ENCODE measurements around the gene TVP23C. TPM values are rescaled to one million over a fixed set of nuclear protein-coding genes. Genes with fewer than 3 reads are reported as not detected.
"Not testable (repeated sequence)": the region's sequence is repeated elsewhere in the genome, so short reads cannot be mapped to it uniquely, and the experiment has no call there.

TVP23C gene
- total RNA-seq, 1 experiment from 2014 or later = 10.3 TPM

DNA sequence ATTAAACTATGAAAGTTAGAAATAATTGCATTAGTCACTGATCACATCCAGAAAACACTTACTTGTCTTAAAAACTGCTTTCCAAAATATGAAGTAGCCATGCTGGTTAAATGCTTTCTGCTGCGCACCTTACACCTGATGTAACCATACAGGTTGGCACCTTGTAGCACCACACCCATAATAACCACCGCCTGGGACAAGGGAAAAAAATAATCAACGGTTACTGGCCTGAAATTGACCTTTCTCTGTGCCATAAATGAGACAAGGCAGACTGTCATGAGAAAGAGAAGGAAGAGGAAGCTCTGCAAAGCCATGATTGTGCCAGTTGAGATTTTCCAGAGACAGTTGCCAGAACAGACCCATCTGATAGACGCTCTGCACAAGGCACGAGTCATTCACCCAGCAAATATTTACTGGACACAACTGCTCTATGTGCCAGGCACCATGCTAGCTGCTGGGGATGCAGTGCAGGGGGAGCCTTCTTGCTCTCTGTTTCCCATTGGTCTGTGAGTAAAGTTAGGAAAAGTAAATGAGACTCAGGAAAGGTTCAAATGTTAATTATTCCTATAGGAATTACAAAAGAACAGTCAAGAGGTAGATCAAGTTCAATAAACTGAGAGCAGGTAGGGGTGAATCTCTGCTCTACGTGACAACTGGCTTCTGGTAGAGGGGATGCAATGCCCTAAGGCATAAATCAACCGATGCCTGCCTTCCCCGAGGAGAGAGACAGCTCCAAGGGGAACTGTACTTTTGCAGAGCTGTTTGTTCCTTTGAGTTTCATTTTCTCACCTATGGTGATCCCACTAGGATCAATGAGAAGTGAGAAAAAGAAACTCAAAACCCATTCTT is 22.7 kb downstream of the TVP23C start:
- in situ Hi-C loops (cut with HindIII; ENCODE audit: low sequenced_read_pairs); DNase-seq (ENCODE audit: low spot score): not testable (repeated sequence)

DNA sequence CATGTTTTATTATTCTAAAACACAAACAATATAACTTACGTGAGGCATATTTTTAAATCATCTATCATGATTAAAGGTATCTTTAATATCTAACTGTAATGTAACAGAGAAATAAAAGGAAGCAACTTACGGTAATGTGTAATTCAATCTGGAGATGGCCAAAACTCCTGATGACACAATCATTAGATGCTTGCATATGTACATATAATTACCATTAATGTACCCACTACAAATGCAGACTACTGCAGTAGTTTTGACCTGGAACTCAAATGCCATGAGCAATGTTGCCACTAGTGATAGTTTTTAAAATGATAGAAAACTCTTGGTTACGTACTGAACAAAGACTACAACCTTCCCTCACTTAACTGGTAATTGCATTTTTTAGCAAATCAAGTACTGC is 30.2 kb downstream of the TVP23C start:
- in situ Hi-C loops (cut with HindIII; ENCODE audit: low sequenced_read_pairs) = not testable (repeated sequence)

DNA sequence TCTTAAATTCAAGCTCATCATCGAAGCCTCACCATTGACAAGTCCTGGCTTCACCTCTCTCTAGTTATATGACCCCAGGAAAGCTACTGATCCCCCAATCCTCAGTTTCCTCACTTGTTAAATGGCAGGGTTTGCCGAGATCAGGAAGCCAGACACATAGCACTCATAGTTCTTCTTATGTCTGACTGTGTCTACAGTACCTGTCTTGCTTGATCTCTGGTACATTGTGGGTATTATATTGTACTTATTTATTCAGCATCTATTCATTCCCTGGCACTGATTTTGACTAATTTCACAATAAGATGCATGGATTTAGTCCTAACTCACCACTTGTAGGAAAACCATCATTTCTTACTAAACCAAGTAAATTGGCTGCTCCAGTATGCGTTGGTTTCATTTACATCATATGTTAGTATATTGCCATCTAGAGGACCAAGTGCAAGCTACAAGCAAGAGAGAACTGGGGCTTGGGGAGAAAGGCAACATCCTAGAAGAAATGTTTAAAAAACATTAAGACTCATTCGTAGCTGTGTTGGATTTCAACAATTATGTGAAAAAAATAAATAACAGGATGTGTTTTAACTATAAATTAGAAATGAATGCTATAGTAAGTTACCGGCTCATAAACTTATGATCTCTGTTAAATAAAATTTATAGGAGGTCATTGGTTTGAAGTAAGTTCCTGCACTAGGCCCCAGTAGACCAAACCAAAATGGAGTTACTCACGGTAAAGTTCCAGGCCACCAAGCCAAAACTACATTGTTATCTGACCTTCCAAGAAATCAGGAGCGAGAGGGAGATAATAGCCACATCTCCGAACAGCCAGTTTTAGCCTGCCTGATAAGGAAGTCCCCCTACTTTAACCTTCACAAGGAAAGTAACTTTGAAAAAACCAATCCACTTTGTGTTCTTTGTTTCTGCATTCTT is 36.7 kb downstream of the TVP23C start:
- peak; percentile 69 for DNase-seq (ENCODE audit: low spot score)
- in situ Hi-C loops (cut with HindIII; ENCODE audit: low sequenced_read_pairs) = not testable (repeated sequence)

More for the DNA sequence above, 30.2 kb downstream of the TVP23C start:
- not testable (repeated sequence) for DNase-seq (ENCODE audit: low spot score)

DNA sequence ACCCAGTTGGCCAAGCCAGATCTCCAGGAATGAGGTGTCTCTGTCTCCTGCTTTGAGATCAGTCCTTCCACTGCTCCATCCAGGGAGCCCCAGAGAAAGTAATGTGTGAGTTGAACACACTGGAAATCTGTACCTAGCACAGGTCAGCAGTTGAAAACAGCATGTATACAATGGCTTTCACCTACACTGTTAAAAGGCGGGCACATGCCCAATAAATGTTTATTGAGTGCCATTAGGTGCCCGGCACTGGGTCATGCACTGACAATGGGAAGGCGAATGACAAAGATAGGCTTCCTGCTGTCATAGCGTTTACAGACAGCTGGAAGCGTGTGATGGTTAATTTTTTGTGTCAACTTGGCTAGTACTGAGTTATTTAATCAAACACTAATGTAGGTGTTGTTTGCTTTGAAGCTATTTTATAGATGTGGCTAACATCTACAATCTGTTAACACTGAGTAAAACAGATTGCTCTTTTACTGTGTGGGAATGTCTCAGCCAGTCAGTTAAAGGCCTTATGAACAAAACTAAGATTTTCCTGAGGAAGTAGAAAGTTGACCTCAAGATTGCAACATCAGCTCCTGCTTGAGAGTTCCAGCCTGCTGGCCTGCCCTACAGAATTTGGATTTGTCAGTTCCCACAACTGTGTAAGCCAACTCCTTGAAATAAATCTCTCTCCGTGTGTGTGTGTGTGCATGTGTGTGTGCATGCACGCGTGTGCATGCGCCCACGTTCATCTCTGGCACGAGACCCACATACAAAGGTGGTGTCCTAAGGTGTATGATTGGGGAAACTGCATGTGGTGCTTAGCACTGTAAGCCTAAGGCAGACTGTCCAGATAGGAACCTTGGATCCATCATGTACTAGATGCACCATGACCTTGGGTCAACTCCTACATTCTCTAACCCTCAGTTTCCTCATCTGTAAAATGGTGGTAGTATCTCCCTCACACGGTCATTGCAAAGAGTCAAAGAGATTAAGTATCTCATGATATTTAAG is 38.0 kb downstream of the TVP23C start:
- DNase-seq (ENCODE audit: low spot score); in situ Hi-C loops (cut with HindIII; ENCODE audit: low sequenced_read_pairs): not testable (repeated sequence)

DNA sequence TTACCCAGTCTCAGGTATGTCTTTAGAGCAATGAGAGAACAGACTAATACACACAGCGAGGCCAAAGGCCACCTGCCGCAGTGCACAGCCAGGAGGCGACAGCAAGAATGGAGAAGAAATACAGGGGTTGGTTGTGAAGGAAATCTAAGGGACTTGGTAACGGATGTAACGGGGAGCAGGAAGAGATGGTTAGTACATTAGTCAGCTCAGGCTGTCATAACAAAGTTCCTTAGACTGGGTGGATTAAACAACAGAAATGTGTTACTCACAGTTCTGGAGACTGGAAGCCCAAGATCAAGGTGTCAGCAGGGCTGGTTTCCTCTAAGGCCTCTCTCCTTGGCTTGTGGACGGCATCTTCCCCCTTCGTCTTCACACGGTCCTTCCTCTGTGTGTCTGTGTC is 47.1 kb downstream of the TVP23C start:
- in situ Hi-C loops (cut with HindIII; ENCODE audit: low sequenced_read_pairs) = no loop called here
- DNase-seq (ENCODE audit: low spot score) = no peak

DNA sequence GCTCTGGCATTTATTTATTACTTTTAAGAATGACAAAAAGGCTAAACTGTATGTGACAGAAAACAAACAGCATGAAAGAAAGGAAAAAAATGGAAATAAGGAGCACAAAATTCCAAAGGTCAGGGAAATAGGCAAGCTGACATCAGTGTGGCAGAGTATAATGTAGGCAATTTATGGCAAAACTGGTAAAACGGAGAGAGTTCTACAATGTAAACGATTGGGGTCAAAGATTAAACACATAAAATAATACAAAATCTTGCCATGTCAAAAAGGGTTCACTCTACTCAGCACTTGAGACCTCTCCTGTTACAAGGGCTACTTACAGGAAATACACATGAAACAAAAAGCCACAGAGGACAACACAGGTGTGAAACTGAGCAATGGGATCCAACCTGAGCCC is 48.8 kb downstream of the TVP23C start:
- DNase-seq (ENCODE audit: low spot score) = no peak
- in situ Hi-C loops (cut with HindIII; ENCODE audit: low sequenced_read_pairs) = no loop called here

DNA sequence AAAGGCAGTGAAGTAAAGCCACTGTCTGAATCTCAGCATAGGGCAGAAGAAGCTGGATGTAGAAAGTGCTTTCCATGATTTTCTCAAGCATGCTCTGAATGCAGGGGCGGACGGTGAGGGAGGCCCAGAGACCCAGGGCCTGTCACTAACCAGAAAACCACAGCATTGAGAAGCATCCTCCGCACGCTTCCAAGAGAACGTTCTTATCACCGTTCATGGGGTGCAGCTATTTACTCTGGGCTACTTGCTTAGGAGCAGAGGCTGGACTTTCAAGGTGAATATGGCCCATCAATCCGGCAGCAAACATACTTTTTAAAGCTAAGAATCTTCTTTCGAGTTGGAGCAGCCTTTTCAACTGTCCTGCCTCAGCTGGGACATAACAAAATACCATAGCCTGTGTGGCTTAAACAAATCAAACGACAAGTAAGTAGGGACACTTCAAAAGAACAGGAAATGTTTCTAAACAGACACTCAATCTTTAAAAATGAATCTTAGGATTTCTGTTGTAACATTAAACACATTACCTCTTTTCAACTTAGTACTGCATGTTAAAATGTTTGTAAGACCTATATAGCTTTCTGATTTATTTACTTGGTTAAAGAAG is 49.3 kb downstream of the TVP23C start:
- in situ Hi-C loops (cut with HindIII; ENCODE audit: low sequenced_read_pairs) = no loop called here
- DNase-seq (ENCODE audit: low spot score) = no peak

DNA sequence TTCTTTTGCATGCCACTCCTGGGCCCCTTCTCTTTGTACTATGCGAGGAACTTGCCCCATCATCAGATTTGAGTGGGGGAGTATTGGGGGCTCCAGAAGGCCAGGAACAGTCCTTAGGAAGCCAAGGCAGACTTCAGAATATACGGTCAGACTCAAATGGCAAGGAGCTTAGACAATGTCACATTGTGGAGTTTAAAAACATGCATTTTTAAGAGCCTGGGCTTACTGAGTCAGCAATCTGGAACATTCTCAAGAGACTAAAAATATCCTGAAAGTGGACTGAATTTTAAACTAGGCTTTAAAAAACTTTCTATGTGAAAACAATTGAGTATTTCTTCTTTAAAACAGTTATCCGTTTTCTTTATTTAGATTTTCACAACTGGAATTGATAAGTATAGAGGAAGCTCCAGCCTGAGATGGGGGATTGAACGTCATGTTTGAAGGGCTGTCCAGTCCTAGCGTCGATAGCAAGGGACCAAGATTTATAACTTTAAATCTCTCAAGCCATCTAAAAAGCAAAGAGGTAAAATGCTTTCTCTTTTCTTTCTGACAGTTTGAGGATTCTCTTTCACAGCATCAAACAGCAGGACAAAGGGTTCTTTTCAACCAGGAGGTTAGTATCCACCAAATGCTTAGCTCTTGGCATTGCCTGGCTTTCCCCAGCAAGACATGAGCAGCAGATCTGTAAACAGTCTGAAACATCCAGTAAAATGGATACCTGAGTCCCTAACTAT is 50.1 kb downstream of the TVP23C start:
- in situ Hi-C loops (cut with HindIII; ENCODE audit: low sequenced_read_pairs) = no loop called here
- no peak for DNase-seq (ENCODE audit: low spot score)

DNA sequence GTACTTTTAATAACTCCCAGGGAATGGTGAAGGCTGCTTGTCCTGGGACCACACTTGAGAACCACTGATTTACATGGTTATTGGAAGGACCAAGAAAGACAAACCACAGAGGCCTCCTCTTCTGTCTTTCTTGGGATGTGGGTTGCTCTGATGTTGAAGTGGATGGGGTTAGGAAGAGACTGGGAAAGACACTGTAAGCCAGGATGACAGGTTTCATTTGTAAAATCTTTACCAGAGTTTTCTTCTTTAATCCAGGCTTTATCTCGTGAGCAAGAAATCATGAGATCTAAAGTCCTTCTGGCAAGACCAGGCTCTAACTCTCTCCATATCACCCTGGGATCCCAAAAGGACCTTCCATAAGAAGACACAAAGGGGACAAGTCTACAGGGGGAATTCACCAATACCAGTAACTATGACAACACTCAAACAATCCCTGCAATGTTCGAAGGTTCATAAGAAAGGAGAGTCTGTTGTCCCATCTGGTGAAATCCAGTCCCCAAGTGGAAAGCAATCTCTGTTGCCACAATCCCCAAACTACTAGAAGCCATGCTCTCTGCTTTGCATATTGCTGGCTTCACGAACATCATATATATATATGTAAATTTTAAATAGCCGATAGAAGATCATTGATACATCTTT is 51.1 kb downstream of the TVP23C start:
- in situ Hi-C loops (cut with HindIII; ENCODE audit: low sequenced_read_pairs) = no loop called here
- no peak for DNase-seq (ENCODE audit: low spot score)

DNA sequence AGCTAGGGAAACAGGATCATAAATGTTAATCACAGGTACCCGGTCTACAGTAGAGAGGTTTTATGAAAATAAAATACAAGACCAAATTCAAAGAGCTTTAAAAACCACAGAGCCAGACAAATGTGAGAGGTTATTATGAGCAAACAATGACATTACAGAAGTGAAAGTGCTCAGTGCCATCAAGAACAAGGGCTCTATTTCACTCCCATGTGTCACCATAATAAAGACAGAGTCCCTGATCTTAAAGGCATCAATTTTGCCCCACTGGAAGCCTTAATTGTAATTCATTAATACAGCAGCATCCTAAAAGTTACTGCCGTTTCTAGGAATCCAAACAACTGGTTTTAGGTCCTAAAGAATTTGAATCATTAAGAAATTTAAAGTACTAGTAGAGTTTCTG is 52.1 kb downstream of the TVP23C start:
- in situ Hi-C loops (cut with HindIII; ENCODE audit: low sequenced_read_pairs) = no loop called here
- no peak for DNase-seq (ENCODE audit: low spot score)

DNA sequence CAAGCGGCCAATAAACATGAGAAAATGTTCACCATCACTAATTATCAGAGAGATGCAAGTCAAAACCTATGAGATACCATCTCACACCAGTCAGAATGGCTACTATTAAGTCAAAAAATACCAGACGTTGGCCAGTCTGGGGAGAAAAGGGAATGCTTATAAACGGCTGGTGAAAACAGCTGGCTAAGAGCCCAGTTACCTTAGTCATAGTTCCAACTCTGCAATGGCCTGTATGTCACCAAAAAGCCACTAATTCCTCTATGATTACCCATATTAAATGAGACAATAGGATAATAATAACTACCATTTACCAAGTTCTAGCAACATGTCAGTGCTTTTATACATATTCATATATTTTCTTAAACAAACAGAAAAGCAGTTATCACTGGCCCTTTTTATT is 52.9 kb downstream of the TVP23C start:
- DNase-seq (ENCODE audit: low spot score) = no peak
- in situ Hi-C loops (cut with HindIII; ENCODE audit: low sequenced_read_pairs) = no loop called here

DNA sequence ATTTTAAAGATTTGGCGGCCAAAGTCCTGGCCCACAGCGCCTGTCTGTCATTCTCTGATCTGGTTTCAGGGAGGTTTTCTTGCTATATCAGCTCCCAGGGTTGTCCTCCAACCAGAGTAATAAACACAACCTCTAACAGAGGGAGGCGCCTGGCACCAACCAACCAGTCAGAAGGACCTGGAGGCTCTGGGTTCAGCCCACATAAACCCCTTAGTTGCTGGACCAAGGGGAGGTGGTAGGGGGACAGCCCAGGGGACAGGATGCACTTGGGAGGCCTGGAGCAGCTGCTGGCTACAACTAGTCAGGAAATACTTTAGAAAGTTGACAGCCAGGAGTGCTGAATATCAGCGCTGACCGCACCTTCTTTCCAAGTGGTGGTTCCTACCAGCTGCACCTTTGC is 54.2 kb downstream of the TVP23C start:
- no peak for DNase-seq (ENCODE audit: low spot score)
- in situ Hi-C loops (cut with HindIII; ENCODE audit: low sequenced_read_pairs) = no loop called here

DNA sequence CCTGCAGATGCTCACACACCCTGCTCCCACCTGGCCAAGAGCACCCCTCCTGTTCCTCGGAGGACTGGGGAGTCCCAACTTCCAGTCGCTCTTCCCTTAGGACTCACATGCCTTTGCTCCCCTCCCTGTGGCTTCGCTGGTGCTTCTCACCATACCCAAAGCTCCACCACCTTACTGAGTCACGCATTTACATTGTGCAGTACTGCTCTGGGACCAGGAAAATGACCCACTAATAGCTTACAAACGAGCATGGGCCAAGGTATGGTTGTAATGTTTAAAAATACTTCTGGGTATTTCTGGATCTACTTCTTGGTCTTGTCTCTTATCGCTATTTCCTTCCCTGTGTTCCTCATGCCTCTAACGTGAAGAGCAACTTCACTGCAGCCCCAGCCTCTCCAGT is 54.8 kb downstream of the TVP23C start:
- no peak for DNase-seq (ENCODE audit: low spot score)

DNA sequence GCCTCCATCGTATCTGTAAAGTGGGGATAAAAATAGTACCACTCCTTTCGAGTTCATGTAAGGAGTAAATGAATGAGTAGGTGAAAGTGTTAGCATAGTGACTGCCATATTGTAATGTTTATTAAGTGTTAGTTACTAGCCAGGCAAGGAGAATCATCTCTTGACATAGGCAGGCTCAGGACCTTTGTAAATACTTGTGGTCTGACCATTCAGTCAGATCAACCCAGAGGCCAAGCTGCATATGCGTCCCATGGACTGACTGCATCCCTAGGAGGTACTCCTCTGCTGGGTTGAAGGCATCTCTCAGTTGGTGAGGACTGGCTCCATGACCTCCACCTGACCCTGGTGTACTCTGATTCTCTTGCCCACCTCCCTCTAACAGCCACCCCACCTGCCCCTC is 55.4 kb downstream of the TVP23C start:
- in situ Hi-C loops (cut with HindIII; ENCODE audit: low sequenced_read_pairs) = no loop called here
- DNase-seq (ENCODE audit: low spot score) = no peak

More for the DNA sequence above, 54.8 kb downstream of the TVP23C start:
- in situ Hi-C loops (cut with HindIII; ENCODE audit: low sequenced_read_pairs) = no loop called here

DNA sequence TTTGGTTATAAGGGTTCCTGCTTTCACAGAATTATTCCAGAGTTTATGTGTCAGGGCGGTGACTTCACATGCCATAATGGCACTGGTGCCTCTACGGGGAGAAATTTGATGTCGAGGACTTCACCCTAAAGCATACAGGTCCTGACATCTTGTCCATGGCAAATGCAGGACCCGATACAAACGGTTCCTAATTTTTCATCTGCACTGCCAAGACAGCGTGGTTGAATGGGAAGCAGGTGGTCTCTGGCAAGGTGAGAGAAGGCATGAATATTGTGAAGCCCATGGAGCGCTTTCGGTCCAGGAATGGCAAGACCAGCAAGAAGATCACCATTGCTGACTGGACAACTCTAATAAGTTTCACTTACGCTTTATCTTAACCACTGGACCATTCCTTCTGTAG is 56.3 kb downstream of the TVP23C start:
- in situ Hi-C loops (cut with HindIII; ENCODE audit: low sequenced_read_pairs) = no loop called here

DNA sequence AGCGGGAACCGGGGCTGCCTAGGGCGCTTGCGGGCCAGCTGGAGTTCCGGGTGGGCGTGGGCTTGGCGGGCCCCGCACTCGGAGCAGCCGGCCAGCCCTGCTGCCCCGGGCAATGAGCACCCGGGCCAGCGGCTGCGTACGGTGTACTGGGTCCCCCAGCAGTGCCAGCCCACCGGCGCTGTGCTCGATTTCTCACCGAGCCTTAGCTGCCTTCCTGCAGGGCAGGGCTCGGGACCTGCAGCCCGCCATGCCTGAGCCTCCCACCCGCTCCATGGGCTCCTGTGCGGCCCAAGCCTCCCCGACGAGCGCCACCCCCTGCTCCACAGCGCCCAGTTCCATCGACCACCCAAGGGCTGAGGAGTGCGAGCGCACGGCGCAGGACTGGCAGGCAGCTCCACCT is 57.6 kb downstream of the TVP23C start:
- in situ Hi-C loops (cut with HindIII; ENCODE audit: low sequenced_read_pairs); DNase-seq (ENCODE audit: low spot score): not testable (repeated sequence)

More for the DNA sequence above, 56.3 kb downstream of the TVP23C start:
- no peak for DNase-seq (ENCODE audit: low spot score)

DNA sequence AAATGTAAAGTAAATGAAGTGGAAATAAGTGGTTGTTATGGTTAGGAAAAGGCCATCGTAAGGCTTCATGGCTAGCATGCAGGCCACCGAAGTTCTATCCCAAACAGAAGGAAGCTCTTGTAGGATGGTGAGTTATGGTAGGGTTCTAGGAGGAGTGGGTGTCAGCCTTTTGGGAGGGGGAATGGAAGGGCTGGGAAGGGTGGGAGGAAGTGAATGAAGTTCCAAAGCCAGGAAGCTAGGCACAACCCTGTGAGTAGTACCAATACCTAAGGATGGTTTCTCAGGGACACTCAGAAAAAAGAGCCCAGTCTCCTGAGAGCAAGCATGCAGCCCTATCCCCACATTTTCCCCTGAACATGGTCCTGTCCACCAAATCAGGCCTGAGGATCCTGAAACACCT is 59.6 kb downstream of the TVP23C start:
- in situ Hi-C loops (cut with HindIII; ENCODE audit: low sequenced_read_pairs) = no loop called here
- DNase-seq (ENCODE audit: low spot score) = no peak

Data from G401 (cell line).